NOMO-1 (cell line): ENCODE results near the gene TPTE2.
"Not testable (repeated sequence)": the region's sequence is repeated elsewhere in the genome, so short reads cannot be mapped to it uniquely, and the experiment has no call there.

Experiments used
- DNase-seq, 2 experiments: peaks; one replicate each; lab custom pipeline; 2025; ENCODE audit not compliant: unreplicated experiment in 2 of 2; lab: John Stamatoyannopoulos, UW

The TPTE2 gene

GRCh38 chr13:19561127-19561582 lies at the start of gene TPTE2:
Gene TPTE2 (minus strand): TSS chr13:19561532. CDS start chr13:19503234, 58,298 bp downstream.
- DNase-seq: not testable (repeated sequence)

DNA sequence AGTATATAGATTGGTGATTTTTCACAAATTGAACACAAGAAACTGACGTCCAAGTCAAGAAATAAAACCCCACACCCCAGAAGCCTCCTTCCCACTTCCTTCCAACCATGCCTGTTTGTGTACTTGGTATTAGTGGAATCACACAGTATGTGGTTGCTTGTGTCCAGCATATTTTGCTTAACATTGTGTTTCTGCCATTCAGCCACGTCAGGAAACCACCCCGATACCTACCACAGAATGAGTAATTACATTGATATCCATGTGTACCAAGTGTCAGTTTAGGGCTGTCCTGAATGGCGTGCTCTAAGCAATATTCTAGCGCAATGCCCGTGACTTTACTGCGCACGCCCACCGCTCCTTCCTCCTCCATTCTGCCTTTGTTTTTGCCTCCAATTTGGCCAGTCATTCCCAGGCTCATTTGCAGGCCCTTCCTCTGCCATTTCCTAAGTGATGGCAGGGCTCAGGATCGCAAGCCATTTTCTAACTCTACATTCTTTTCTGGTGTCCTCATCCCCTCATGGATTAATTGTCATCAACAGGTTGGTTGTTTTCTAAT lies 46.3 kb upstream of the TPTE2 start:
- DNase-seq: no peak

DNA sequence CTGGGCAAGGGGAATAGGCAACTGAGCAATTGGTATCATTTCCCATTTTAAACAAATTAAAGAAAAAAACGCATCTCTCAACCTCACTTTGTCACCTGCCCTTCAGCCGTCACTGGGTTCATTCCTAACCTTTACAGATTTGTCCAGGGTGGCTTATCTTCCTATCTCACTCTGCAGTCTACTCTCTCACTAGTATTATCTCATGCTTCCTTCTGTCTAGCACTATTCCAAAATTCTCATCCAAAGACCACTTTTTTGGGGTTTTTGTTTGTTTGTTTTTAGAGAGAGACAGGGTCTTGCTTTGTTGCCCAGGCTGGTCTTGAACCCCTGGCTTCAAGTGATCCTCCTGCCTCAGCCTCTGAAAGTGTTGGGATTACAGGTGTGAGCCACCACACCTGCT lies 45.4 kb upstream of the TPTE2 start:
- DNase-seq: no peak

- no peak for DNase-seq
Observed at GRCh38 chr13:19606152-19606551, 44.8 kb upstream of the TPTE2 start.

DNA sequence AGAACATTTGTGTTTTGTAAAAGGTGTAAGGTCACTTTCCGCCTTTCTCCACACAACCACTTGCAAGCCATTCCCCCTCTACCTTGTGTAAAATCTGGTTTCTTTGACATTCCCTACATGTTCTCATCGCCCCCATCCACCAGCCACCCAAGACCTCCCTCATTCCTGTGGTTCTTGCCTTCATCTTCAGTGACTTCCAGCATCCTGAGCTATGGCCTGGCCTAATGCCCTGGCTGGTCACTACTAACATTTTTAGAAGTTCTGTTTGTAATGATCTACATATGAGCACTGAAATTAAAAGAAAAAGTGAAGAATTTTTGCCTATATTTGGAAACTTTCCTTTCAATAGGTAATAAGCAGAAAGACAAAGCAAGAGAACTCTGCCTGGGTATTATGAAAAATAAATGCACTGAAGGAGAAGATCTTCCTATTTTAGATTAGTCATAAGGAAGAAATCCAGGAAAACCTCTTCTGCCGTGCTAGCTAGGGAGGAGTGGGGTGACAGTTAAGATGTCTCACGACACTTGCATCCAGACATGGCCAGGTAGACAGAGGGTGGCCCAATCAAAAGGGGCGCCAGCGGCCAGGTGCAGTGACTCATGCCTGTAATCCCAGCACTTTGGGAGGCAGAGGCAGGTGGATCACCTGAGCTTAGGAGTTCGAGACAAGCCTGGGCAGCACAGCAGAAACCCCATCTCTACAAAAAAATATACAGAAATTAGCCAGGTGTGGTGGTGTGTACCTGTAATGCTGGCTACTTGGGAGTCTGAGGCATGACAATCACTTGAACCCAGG lies 44.0 kb upstream of the TPTE2 start:
- DNase-seq: no peak

- DNase-seq: no peak
Observed at GRCh38 chr13:19604306-19604705, 43.0 kb upstream of the TPTE2 start.

DNA sequence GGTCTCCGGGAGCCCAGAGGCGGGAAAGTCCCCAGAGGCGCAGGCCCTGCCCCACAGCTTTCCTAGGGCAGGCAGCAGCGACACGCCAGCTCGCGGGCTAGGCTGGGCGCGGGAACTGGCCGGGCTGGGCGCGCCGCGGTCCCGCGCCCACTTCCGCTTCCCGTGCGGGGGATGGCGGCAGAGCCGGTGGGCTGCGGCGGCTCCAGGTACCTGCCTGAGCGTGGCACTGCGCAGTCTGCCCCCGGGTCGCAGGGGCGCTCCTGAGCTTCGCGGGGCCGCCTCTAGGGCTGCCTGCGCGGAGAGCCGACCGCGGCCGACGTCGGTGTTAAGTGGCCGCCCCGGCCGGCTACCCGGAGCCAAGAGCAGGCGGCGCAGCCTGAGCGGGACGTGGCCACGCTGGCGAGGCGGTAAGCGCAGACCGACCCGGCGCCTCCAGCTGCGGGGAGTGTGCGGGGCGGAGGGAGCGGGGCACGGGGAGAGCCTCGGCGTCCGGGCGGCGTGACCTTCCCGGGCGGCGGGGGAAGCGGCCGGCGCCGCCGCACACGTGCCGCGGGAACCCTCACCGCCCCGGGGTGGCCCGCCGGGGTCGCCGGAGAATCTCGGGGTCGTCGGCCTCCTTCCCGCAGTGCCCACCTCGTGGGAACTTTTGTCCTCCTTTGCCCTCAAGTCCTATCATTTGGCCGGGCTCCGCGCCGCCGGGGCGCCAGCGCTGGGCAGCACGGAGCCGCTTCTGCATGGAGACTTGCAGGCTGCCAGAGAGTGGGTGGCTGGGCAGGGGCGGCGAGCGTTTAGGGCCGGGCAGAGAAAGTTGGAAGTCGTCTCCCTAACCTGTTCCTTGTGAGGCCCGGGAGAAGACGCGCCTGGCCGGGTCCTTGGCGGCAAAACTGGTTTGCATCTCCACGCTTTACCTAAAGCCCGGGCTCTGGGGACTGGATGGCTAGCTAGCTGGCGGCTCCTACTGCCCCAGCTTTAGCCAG lies 40.7 kb upstream of the TPTE2 start:
- peak; percentile 58 to 66 for DNase-seq

GRCh38 chr13:19597523-19597922 lies 36.2 kb upstream of the TPTE2 start:
- DNase-seq: no peak

DNA sequence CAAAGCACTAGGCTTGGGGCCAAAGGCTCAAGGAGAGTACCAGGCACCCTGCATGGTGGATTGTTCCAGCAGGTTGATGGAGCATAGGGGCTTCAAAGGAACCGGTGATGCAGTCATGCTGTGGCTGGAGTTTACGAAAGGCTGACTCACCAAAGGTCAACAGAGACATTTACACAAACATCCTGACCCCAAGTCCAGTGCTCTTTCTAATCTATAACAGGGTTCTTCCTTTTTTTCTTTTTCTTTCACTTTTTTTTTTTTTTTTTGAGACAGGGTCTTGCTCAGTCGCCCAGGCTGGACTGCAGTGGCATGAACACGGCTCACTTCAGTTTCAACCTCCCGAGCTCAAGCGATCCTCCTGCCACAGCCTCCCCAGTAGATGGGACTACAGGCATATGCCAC lies 35.6 kb upstream of the TPTE2 start:
- DNase-seq: peak; percentile 34 to 39

DNA sequence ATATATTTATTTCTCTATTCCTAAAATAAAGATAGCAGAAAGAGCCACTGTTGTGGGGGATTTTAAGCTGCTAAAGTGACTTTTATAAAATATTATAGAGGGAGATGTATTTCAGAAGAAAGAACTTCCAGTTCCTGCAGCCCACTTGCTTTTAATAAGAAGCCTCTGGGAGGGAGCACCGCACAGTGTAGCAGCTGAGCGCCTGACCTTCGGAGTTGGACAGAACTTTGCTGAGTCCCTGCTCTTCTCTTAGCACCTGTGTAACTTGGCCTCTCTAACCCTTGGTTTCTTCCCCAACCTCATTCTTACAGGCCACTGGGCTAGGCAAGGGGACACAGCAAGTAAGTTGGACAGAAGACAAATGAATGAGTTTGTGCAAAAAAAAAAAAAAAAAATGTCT lies 34.8 kb upstream of the TPTE2 start:
- no peak for DNase-seq

DNA sequence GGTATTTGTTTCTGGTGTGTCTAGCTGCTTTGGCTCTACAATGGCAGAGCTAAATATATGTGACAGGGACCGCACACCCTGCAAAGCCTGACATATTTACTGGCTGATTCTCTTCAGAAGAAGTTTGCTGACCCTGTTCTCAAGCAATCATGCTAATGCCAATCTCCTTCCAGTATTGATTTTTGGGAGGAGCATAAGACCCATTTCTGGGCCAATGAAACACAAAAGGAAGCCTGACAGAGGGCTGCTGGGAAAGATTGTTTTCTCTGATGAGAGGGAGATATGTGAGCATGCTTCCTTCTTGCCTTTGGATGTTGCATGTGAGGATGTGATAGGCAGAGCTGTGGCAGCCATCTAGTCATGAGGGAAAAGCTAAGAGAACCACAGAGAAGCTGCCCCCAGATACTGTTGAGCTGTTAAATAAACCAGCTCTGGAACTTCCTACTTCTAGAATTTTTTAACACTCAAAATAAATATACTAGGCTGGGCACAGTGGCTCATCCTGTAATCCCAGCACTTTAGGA lies 31.4 kb upstream of the TPTE2 start:
- DNase-seq: no peak

- peak; percentile 74 to 89 for DNase-seq
Observed at GRCh38 chr13:19591864-19592263, 30.5 kb upstream of the TPTE2 start.

DNA sequence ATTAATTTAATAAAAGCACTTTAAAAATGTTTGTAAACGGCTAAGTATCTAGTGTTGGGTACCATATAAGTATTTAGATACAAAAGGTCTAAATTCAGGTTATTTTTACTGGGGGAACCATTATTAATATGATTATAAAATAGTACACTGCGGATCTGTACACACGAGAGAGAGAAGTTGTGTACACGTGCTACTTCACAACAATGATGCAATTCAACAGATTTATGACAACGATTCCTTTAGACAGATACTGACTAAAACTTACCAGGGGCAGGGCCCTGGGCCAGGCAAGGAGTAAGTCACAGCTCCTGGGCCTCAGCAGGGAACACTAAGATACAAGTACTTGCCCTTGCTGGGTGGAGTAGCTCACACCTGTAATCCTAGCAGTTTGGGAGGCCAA lies 29.1 kb upstream of the TPTE2 start:
- peak; percentile 52 to 60 for DNase-seq

GRCh38 chr13:19589312-19589711 lies 28.0 kb upstream of the TPTE2 start:
- DNase-seq: no peak

DNA sequence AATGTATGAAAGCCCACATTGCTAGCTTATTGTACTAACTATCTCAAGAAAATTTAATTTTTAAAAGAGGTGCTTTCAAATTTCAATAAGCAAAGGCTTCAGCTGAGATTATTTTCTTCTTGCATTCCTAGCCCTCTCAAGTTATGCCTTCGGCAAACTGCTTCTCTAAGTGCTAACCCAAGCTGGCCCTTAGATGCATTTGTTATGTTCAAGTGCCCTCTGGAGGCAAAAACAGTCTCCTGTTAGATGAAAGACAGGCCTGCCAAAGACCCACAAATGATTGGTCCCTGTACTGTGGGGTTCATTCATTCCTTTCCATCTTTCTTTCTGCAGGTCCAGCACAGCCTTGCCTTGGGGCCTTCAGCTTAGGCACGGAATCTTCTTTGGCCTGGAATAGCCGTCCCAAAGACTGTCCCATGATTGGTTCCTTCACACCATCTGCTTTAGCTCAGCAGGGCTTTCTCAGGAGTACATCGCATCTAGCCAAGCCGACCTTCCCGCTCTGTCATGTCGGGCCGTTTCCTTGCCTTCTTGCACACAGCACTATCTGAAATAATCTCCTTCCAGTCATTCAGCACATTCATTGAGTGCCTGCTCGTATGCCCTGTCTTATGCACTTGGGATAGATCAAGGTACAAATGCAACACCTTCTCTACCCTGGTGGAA lies 26.4 kb upstream of the TPTE2 start:
- peak; percentile 76 to 79 for DNase-seq

DNA sequence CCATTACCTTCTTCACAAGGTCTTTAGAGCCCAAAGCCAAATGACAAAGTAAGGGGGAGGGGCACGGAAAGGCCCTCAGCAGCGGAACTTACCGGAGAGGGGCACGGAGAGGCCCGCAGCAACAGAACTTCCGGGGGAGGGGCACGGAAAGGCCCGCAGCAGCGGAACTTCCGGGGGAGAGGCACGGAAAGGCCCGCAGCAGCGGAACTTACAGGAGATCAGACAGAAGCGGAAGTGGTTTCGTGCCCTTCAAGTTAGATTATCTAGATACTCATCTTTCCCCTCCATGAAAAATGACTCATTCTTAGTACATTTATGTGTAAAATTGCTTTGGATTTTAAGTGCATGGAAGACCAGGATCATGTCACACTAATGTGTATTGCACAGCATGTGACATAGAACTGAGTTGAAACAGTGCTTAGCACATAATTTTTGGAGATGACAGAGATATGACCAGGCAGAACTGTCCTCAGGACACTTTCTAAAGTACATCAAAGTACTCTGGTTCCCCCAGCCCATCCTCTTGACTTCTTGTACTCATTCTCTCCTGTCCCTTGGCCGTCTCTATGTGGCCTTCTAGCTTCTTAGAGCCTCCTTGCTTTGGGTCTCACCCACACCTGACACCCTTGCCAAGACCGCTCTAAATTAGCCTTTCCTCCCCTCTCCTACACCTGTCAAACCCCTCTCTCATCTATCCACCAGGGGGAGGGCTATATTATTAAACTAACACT lies 25.7 kb upstream of the TPTE2 start:
- DNase-seq: peak; percentile 97 to 98

DNA sequence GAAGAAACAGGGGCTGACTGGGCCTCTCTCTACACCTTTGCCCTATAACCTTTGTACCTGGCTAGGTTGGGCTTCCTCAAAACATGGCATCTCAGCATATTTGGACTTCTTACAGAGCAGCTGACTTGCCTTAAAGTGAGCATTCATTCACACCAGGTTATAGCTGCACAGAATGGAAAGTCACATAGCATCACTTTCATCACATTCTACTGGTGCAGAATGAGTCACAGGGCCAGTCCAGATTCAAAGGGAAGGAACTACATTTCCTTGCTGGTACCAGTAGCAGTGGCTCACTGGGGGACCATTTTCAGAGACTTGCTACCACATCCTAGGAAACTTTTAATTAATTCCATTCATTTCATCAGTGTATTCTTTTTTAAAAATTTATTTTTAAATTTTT lies 20.3 kb upstream of the TPTE2 start:
- DNase-seq: no peak

DNA sequence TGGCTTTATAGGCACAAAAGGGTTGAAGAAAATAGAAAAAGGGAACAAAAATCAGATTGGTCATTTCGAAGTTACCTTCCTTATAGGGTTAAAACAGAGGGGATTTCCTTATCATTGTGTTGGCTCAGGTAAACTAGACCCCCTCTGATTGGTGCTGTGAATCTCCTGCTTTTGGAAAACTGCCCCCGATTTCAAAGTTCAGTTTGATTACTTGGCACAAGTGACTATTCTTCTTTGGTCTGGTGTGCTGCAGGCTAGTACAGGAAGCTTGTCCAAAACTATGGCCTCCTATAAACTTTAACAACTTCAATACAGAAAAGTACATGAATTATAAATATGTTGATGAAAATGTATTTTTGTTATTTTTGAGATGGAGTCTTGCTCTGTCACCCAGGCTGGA lies 13.9 kb upstream of the TPTE2 start:
- DNase-seq: no peak

- no peak for DNase-seq
Observed at GRCh38 chr13:19573120-19573716, 11.9 kb upstream of the TPTE2 start.
